GM19351 (cell line): Measurements from ENCODE around the gene CCDC149.
A peak's percentile ranks its signal among the peaks of the same experiment; 100 is the strongest.

Experiments
- ATAC-seq: cut with Tn5 transposase; IDR thresholded peaks from one replicate; pipeline ENCODE4 v1.9.1; 2021; ENCODE audit warnings: mild to moderate bottlenecking, moderate library complexity; ENCODE audit not compliant: unreplicated experiment

CCDC149 gene

GRCh38 chr4:24845132-24845531, 67.7 kb downstream of the CCDC149 start:
- no peak for ATAC-seq

DNA sequence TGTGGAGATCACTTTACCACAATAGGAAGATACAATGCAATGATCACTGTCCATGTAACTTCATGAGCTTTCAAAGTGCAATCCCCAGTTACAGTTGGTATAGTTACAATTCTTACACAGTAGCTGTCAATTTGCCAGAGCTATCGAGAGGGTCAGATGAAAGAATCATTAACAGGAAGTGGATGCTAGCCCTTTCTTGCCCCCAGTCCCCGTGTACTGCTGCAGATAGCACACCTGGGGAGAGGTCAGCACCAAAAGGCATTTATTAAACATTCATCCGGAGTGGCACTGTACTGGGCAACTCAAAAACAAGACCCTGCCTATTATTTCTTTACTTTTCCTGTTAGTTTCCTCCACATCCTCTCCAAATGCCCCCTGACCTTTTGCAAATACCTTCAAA, 69.7 kb downstream of the CCDC149 start:
- ATAC-seq, result no peak

- ATAC-seq, result no peak
Measured at GRCh38 chr4:24842356-24842755, 70.5 kb downstream of the CCDC149 start.

- ATAC-seq, result no peak
Measured at GRCh38 chr4:24840826-24841543, 71.9 kb downstream of the CCDC149 start.

DNA sequence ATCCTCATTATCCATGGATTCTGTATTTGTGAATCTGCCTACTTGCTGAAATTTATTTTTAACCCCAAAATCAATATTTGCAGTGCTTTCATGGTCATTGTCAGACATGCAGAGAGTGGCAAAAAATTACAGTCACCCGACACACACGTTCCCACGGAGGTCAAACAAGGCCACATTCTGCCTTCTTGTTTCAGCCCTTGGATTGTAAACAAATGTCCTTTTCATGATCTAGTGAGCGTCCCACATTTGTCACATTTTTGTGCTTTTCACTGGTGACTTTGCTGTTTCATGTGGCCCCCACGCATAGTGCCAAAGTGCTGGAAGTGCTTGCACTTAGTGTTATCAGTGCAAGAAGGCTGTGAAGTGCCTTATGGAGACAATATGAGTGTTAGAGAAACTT, 72.5 kb downstream of the CCDC149 start:
- ATAC-seq, result no peak

DNA sequence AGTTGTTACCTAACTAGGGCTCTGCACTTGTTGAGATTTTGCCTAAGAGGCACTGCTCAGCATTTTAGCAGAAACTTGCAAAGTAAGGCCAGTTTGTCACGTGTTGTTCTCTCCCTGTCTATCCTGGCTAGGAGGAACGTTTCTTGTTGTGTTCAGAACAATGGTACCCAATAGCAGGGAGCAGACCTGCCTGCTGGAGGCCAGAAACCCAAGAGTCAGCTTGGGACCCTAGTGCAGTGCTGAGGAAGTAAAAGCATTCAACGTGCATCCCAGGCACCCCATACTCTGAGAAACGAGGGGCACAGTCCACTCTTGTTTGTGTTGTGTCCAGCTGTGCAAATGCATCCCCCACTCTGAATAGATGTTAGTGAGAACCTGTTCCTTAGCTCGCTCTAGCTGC, 75.1 kb downstream of the CCDC149 start:
- no peak for ATAC-seq

GRCh38 chr4:24837336-24837735, 75.5 kb downstream of the CCDC149 start:
- ATAC-seq, result no peak

DNA sequence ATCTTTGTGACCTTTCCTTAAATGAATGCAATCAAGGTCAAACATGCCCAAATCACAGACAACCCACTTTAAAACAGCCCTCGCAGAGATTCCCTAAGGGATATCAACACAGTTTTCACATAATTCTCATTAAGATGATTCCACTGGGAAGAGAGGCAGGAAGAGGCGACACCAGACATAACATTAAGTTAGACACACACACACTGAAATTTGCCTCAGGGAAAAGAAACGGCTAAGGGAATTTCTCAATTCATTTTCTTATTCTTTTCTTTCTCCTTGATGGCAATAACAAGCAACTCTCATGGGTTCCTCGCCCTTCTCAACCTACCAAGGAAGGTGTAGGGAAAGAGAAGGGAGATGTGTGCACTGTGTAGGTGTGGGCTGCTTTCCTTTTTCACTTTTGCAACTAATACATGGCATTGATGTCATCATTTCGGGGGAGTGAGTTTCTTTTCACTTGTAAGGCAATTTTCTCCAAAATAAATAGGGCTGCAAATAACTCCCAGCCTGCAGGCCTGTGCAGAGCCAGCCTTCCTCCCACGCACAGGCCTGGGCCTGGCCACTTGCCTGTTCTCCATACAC, 76.1 kb downstream of the CCDC149 start:
- peak; percentile 53 for ATAC-seq

- no peak for ATAC-seq
Measured at GRCh38 chr4:24835696-24836095, 77.1 kb downstream of the CCDC149 start.

- peak; percentile 62 for ATAC-seq
Measured at GRCh38 chr4:24831637-24832036, 81.2 kb downstream of the CCDC149 start.

- ATAC-seq, result no peak
Measured at GRCh38 chr4:24824720-24825119, 88.1 kb downstream of the CCDC149 start.

DNA sequence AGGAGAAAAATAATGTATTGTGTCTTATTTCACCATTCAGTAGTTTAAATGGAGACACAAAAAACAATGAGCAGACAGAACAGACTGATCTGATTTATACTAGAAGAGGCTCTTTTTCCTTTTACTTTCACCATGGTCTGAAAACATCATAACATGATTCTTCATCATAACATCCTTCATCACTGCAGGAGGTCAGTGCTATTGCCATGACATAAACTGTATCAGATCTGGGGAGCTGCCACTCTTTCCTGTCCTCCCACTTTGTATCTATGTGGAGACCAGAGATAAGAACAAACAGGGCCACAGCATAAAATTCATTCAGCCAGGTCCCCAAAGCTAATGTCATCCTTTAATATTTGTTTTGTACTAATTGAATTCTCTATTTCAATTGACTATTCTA, 92.3 kb downstream of the CCDC149 start:
- no peak for ATAC-seq

- no peak for ATAC-seq
Measured at GRCh38 chr4:24816797-24817196, 96.0 kb downstream of the CCDC149 start.

DNA sequence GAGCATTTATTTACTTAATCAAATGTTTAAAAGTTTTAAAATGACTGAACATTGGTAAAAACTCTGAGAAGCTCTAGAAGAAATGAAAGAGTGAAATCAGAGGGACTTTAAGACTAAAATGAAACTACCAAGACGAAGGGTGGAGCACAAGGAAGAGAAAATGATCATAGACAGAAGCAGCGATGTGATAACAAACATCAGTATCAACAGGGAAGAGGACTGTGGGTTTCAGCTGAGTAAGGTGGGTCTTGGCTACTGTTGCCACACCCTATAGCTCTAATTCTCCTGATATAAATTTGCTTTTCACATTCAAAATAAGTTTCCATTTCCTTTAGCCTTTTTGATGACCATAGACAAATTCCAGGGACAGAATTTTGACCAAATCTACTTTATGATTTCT, 99.1 kb downstream of the CCDC149 start:
- ATAC-seq, result no peak

- no peak for ATAC-seq
Measured at GRCh38 chr4:24810871-24811631, 101.8 kb downstream of the CCDC149 start.

- ATAC-seq, result no peak
Measured at GRCh38 chr4:24809815-24810405, 102.9 kb downstream of the CCDC149 start.

GRCh38 chr4:24809376-24809775, 103.5 kb downstream of the CCDC149 start:
- peak; percentile 71 for ATAC-seq

DNA sequence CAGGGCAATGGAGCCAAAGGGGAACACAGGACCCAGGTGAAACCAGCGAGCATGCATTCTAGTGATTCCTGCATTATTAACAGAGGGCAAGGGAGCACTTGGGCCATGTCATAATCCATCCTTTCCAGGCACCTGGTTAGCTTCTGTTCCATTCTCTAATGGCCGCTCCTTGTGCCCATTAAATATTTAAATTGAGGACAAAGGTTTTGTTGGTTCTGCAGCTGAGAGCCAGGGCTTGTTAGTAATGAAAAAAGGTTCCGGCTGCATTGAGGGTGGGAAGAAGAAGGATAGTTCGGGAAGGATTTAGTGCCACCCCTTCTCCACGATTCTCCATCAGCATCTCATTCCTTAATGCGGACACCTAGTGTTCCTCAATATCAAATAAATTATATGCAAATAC, 103.9 kb downstream of the CCDC149 start:
- ATAC-seq, result no peak

- ATAC-seq, result no peak
Measured at GRCh38 chr4:24808261-24808660, 104.6 kb downstream of the CCDC149 start.

DNA sequence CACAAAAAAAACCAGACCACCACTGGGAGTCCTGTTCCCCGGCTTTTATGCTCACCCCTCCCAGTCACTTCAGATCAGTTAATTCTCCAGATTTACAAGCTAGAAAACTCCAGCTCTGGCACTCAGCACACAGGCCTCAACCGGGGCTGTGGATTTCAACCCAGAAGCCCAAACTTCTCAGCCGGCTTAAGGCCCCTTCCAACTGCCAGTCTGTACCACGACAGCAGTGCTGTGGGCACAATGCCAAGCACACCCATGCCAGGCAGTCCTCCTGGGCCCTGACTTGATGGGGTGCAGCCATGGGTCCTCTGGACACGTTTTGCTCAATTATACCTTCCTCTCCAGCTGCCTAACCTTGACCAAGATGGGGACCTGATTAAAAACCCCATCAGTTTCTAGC, 105.2 kb downstream of the CCDC149 start:
- ATAC-seq, result no peak

GRCh38 chr4:24806206-24806990, 106.4 kb downstream of the CCDC149 start:
- ATAC-seq, result no peak
